HG03139 (cell line): ENCODE results near the gene C6orf132.

ENCODE experiments used
- ATAC-seq: cut with Tn5 transposase; IDR thresholded peaks from one replicate; pipeline ENCODE4 v1.9.1; 2021; ENCODE audit not compliant: unreplicated experiment

C6orf132 gene

DNA sequence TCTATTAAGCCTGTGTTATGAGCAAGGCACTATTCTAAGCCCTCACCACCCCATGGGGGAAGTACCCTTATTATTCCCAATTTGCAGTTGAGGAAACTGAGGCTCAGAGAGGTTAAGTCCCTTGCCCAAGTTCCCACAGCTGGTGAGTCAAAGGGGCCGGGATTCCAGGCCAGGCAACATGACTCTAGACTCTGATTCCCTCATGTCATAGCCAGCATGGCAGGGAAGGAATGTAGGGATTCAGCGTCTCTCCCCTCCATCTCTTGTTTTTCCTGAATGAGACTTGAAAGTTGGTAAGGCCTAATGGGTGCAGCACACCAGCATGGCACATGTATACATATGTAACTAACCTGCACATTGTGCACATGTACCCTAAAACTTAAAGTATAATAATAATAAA is 6.7 kb downstream of the C6orf132 start:
- no peak for ATAC-seq

DNA sequence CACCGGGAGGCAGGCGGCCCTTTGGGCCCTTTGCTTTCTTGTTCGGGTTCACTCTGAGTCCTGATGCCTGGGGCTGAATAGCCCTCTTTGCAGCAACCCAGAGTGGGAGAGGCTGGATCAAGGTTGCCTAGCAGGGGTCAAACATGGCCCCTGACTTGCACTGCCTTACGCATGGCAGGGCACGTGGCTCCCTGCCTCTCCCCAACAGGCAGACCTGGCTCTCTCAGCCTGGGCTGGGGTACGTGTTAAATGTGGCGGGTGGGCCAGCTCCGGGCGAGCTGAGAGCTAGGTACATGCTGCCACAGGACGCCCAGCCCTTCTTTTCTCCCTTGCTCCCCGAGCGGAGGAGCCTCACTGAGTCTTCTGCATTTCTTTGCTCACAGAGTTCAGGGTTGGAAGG is 7.3 kb downstream of the C6orf132 start:
- no peak for ATAC-seq

DNA sequence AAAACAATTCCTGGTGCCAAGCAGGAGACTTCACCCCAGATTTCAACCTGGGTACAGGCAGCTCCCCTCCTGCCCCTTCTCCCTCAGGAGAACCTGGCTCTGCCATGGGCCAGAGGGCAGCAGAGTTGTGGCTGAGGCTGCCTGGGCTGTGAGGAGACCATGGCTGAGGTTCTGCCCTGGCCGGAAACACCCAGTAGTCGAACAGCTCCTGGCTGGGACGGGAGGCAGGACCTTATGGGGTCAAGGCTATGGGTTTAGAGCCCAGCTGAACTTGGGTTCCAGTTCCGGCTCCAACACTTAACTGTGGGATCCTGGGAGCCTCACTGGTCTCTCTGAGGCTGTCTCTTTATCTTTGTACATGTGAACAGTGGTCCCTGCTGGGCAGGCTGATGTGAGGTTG is 8.5 kb downstream of the C6orf132 start:
- no peak for ATAC-seq

DNA sequence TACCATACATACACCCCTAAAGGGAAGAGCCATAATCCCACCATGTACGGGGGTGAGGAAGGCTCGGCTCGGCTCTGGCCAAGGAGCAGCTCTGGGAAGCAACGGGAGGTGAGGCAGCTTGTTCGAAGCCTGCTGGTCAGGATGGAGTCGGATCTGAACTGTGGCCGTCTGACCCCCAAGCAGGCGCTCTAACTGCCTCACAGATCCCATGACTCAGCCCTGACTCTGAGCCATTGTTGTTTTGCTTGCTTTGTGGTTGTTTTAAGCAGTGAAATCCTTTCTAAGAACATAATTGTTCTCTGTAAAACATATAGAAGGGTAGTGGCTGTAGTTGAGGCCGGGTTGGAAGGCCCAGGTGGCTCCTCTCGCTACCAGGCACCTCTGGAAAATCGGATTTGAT is 10.9 kb downstream of the C6orf132 start:
- ATAC-seq, result no peak

DNA sequence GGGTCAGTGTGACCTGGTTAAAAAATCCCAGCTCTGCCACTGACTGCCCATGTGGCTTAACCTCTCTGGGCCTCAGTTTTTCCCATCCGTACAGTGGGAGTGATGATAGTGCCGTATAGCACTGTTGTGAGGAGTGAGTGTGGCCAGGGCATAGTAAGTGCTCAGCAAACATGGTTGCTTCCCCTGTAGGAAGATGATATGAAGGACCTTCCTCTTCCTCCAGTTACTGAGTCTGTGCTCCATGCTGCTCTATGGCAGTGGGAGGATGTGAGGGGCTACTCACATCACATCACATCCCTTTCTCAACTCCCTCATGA is 13.1 kb downstream of the C6orf132 start:
- ATAC-seq, result no peak

DNA sequence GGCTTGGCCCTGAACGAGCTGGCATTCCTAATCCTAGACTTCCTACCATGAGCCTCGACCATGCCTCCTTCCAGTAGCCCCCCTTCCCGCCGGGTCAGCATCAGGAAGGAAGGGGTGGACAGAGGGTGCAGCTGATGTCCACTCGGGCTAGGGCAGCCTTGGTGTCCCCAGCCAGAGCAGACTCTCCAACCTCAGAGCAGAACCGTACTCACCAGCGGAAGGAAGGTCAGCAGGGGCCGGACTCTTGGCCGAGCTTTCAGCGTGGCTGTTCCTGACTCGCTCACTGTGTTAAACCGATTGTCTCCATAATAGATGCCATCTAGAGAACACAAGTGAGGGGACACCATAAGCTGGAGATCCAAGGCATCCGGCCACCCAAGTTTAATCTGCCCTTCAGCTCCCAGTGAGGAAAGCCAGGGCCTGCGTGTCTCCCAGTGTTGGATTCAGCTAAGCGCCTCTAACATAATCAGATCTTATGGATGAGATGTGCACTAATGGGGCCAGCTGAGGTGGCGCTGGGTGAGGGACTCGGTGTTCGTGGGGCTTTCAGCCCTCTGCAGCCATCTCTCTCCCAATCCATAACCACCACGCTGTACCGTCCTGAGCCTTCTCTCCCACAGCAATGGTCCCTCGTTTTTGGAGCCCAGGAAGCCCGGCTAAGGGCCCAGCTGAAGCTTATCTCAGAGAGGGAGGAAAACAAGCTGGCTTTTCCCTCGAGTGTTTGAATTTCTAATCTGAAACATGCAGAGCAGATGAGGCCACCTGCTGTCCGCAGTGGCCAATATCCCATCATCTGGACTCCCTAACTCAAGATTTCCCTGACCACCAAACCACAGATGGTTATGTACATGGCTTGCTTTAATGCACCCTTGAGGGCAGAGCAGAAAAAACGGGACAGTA is 13.7 kb downstream of the C6orf132 start:
- ATAC-seq, result no peak

DNA sequence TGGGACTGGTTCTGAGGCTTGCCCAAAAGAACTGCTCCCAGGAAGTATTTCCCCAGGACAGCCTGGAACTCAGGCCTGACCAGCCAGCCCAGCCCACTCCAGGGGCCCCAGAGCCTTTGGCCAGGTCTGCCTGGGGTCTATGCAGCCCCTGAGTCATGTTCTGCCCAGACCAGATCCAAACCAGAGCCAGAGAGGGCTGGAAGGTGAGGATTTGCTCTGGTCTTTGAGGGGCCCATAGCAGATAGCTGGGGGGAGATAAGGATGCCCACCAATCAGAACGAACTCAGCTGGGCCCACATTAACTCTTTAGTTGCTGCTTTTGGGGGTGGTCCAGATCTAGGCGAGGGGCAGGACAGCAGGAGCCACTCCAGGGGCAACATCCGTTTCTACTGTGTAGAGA is 16.8 kb downstream of the C6orf132 start:
- no peak for ATAC-seq

DNA sequence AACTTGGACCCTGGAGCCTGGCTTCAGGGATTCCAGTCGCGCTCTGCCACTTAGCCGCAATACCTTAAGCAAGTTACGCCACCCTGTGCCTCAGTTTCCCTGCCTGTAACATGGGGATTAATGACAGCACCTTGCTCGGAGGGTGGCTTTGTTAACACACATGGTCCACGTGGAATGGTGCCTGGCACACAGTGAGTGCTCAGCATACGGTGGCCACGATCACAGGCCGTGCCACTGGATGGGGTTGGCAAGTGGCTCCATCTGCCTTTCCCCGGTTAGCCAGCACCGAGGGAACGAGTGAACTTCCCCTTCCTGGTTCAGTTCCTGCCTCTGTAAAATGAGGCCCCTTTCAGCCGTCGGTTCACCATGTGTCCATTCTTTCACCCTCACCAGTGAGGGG is 17.2 kb downstream of the C6orf132 start:
- no peak for ATAC-seq

DNA sequence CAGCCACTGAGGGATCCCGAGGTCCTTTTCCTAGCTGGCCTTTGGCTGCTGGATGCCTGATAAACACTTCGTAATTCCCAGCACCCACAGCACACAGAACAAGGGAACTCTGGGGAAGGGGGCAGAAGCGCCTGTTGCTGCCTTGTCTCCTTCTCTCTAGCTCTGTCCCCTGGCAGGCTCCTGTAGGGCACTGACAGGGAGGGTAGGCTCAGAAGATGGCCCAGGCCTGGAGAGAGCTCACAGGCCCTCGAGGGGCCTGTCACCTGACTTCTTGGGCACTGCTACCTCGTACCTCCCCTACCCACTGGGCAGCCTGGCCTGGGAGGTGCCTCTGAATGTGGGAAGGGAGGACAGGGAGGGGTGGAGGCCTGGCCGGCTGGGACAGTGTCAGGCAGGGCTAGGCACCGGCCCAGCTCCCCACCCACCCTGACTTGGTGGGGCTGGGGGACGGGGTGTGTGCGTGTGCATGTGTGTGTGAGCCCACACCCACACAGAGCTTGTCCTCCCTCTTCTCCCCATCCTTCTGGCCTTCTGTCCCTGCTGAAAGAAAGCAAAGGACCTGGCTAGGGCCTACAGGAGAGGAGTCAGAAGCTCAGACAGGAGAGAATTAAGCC is 18.1 kb downstream of the C6orf132 start:
- no peak for ATAC-seq

DNA sequence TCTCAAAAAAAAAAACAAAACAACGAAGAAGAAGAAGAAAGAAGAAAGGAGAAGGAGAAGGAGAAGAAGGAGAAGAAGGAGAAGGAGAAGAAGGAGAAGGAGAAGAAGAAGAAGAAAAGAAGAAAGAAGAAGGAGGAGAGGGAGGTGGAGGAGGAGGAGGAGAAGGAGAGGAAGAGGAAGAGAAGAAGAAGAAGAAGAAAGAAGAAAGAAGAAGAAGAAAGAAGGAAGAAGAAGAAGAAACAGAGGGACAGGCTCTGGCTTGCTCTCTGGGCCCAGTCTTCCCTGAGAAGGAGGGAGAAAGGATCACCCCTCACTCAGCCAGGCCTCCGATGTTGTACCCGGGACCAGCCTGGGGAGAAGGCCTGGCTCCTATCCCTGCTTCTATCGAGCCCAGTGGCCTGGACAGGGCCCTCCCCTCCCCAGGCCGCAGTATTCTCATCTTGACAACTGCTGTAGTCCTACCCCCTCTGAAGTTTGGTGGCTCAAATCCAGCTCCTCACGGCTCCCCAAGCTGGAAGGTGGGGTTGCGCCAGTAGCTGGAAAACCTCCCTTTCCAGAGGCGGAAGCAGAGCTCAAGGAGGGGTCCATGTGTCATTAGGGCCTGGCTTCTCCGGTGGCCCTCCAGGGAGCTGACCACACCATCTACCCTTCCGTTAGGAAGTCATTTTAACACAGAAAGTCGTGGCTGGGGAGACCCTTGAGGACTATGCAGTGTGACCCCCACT is 18.9 kb downstream of the C6orf132 start:
- no peak for ATAC-seq

DNA sequence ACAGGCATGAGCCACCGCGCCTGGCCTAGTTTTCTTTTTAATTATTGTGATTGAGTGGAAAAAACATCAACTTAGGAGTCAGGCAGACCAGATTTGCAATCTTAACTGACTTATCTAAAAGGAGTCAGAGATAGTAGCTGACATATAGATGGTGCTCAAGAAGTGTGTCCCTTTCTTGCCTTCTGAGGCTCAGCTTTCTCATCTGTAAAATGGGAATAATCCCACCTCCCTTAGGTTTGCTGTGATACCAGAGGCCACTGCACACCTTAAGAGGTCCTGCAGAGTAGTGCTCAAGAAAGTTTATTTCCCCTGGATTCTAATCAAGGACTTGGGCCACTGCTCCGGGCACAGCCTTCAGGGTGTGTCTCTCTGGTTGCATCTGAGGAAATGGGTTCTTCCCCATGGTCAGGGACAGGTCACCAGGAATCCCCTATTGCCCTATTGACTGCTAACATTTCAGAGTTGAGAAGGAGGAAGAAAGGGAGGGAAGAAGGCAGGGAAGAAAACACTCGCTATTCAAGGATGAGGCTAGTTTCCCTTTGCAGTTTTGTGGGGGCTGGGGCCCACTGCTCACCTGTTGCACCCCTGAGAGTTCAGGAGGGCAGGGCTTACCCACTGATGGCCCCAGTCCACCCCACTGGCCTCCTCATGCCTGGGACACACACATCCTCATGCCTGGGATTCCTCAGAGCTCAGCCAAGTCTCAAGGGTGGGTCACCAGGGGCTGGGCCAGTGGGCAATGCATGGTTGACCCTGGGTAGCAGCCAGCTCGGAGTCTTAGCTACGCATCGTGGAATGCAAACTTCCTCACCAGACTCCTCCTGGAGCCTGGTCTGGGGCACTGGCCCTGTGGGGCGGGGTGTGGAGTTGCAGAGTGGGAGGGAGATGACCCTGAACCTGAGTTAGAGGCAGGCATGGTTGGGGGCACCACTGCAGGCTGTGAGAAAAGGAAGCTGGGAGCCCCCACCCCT is 21.2 kb downstream of the C6orf132 start:
- ATAC-seq, result no peak

DNA sequence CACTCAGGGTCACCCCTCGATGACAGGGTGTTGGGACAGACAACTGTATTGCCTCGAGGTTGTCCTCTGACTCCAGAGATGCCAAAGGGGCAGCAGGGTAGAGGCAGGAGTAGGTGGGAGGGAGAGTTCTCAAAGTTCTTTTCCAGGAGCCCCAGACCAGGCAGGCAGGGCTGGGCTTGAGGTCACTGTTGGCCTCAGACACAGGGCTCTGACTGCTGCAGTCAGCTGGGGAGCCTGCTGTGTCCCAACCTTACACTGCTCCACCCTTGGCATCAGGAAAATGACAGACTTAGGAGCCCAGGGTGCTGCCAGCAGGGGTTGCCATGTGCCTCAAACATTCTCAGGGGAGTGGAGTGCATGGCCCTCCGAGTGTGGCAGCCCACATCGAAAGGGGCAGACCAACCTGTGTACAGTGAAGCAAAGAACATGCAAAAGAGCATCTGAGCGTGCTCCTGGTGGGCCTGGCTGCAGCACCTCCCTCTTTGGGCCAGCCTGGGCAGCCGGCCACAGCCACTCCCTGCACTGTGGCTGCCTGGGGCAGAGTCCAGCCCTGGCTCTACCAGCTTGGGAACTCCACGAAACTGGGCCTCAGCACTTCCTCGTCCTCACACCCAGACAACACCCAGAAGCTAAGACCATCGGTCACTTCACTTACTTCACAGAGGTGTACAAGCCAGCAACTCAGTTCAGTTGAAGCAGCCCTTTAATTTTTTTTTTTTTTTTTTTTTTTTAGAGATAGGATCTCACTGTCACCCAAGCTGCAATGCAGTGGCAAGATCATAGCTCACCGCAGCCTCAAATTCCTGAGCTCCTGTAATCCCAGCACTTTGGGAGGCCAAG is 24.0 kb downstream of the C6orf132 start:
- no peak for ATAC-seq

DNA sequence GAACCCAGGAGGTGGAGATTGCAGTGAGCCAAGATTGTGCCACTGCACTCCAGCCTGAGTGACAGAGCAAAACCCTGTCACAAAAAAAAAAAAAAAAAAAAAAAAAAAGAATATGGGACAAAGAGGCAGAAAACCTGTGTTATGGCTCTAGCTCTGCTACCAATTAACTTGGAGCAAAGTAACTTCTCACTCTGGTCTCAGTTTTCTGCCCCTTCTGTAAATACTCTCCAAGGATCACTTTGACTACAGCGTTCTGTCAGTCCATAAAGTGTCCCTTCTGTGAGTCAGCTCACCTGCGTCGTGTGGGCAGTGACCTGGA is 24.6 kb downstream of the C6orf132 start:
- ATAC-seq, result no peak

DNA sequence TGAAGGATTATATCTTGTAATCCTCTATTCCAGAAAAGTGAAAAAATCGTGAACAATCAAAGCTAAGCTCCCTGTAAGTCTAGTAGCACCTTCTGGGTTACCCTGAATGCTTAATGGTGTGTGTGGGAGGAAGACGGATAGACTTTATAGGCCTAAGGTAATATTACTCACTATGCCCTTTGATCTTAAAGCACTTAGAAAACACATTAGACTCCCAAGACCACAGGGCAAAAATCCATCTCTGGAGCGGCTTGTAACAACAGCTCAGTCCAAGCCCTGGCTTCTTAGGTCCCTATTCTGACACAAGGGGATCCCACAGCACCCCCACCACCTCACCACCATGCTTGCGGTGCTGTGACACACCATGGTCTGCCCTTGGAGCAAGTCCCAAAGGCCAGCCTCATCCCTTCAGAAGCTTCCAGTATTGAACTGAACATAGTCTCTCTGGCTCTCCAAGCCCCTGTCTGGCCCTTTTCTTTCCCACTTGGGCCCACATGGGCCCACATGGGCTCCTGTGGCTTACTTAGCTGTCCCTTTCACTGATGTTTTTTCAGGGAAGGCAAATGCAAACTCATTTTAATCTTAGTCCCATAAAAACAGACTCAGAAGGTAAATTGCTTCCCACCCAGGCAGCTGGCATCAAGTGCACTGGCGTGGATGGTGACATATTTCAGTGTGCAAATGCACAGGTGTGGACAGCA is 28.3 kb downstream of the C6orf132 start:
- ATAC-seq, result no peak

DNA sequence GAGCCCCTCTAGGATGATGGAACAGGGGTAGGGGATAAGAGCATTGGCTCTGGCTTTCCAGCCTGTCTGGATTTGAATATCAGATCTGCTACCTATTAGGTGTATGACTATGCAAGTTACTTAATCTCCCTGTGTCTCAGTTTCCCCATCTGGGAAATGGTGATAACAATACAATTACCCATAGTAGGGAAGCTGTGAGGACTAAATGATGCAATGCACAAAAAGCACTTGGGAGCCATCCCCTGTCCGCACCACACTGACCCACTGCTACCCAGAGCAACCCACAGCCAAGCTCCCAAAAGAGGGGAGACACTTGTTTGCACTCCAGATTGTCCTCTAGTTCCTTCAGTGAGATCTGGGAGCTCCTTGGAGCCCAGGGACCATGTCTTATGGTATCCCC is 30.1 kb downstream of the C6orf132 start:
- no peak for ATAC-seq

DNA sequence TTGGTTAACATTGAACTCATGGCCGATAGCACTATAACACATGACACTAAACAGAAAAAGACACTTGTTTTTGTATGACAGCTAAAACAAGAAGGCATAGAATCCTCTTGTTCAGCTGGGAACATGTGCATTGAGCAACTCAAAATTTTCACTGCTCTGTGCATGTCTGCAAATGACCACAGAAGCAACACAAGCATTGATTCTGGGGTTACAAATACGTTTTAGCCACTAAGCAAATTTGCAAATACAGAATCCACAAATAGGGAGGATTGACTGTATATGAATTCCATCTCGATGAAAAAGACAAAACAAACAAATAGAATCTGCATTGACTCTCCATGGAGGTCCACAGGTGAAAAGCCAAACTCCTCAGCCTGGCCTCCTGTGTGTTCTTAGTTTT is 31.7 kb downstream of the C6orf132 start:
- no peak for ATAC-seq

DNA sequence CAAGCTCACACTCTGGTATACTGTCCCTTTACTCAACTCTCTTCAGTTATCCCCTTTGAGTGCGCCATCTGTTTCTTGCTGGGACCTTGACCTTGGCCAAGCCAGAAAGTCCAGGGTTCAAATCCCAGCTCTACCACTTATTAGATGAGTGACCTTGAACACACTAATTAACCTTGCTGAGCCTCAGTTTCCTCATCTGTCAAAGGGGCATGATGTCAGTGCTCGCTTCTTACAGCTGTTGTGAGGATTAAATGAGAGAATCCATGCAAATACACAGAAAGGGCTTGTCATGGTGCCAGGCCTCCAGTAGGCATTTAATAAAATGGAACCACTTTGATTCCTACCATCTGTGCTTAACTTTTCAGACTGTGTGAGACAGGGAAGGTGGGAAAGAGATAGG is 34.3 kb downstream of the C6orf132 start:
- ATAC-seq, result no peak

DNA sequence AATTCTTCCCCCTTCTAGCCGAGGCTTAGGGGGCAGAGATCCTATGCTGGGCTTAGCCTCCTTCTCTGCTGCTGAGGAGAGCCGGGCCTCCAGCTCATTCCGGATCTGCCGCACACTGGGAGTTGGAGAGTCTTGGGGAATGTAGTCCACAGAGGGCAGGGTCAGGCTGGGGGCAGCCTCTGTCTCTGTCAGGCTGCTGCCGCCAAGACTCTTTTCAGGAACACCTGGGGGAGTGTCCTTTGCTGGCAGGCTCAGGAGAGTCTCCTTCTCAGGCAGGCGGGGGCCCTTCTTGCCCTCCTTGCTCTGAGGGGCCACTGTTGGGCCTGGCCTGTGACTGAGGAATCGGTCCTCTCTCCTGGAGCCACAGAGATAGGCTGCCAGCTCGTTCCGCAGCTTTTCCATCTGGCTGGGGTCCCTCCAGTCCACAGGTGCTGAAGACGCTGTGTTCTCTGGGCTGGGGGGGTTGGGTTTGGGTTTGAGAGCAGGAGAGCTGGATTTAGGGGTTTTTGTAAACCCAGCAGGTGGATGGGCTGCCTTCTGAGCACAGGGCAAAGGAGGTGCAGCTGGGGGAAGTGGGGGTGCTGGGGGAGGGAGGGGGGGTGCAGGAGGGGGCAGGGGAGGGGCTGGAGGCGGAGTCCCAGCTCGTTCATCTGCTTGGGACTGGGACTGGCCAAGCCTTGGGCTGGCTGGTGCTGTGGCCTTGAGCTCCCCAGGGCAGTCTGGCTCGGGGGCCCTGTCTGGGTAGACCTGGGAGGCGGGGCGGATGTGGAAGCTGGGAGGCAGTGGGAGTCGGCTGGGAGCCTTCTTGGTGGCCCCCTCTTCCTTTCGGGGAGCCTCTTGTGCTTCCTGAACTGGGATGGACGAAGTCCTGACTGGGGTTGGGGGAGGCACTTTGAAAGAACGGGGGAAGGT is 36.1 kb downstream of the C6orf132 start:
- no peak for ATAC-seq

DNA sequence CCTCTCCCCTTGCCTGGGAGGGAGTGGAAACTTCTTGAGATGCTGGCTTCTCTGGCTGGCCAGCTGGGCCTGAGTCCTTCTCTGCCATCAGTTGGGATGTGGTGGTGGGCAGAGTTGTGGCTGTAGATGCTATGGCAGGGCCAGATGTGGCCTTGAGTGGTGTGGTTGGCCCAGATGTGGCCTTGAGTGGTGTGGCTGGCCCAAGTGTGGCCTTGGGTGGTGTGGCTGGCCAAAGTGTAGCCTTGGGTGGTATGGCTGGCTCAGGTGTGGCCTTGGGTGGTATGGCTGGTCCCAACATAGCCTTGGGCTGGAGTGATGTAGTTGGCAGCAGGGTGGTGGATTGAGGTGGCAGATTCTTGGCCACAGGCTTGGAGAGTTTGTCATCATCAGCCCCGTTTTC is 36.7 kb downstream of the C6orf132 start:
- no peak for ATAC-seq
